Activated effector memory CD4-positive, alpha-beta T cell treated with anti-CD3 and anti-CD28 coated beads, Interleukin-2, amount 50 U/mL, for 16 hours (primary cell): Measurements from ENCODE around the gene MSRB1.
"Not testable (repeated sequence)": the region's sequence is repeated elsewhere in the genome, so short reads cannot be mapped to it uniquely, and the experiment has no call there.

Source experiments
- DNase-seq: peaks from one replicate; pipeline ENCODE4 v3.0.0-alpha.2; 2020

Gene MSRB1

GRCh38 chr16:1960665-1961630, 17.9 kb upstream of the MSRB1 start:
- peak; percentile 78 for DNase-seq

- peak; percentile 98 for DNase-seq
These were observed 16.5 kb upstream of the MSRB1 start, which contains the start of gene NDUFB10 for GRCh38 chr16:1959269-1960039. NDUFB10 (plus strand) TSS chr16:1959538; CDS start chr16:1959625, 87 bp downstream.

- peak; percentile 64 for DNase-seq
These were observed 15.8 kb upstream of the MSRB1 start for GRCh38 chr16:1958715-1959268.

- not testable (repeated sequence) for DNase-seq
These were observed 15.1 kb upstream of the MSRB1 start for GRCh38 chr16:1958143-1958491.

GRCh38 chr16:1957434-1958142, 14.6 kb upstream of the MSRB1 start:
- not testable (repeated sequence) for DNase-seq

- no peak for DNase-seq
These were observed 10.7 kb upstream of the MSRB1 start for GRCh38 chr16:1953734-1954133.

GRCh38 chr16:1950559-1950958, 7.6 kb upstream of the MSRB1 start:
- no peak for DNase-seq

- DNase-seq, result no peak
These were observed 7.0 kb upstream of the MSRB1 start for GRCh38 chr16:1950047-1950446.

GRCh38 chr16:1949507-1949906, 6.5 kb upstream of the MSRB1 start:
- DNase-seq, result no peak

GRCh38 chr16:1947369-1947670, 4.3 kb upstream of the MSRB1 start:
- no peak for DNase-seq

GRCh38 chr16:1946495-1947368, 3.7 kb upstream of the MSRB1 start:
- DNase-seq, result no peak

GRCh38 chr16:1945559-1946391, 2.8 kb upstream of the MSRB1 start:
- no peak for DNase-seq

- DNase-seq, result no peak
These were observed 1.7 kb upstream of the MSRB1 start for GRCh38 chr16:1944612-1945199.

- DNase-seq, result no peak
These were observed 771 bp downstream of the MSRB1 start for GRCh38 chr16:1942047-1942809.

- DNase-seq, result no peak
These were observed 1.6 kb downstream of the MSRB1 start for GRCh38 chr16:1941162-1942046.

- no peak for DNase-seq
These were observed 2.5 kb downstream of the MSRB1 start for GRCh38 chr16:1940273-1941161.

GRCh38 chr16:1939833-1940232, 3.2 kb downstream of the MSRB1 start:
- DNase-seq, result not testable (repeated sequence)

GRCh38 chr16:1938910-1939309, 4.1 kb downstream of the MSRB1 start:
- no peak for DNase-seq
